BJ (cell line): ENCODE results near the gene PCYT1A. TPM values are rescaled to one million over a fixed set of nuclear protein-coding genes. Genes with fewer than 3 reads are reported as not detected.
"Not testable (repeated sequence)": the region's sequence is repeated elsewhere in the genome, so short reads cannot be mapped to it uniquely, and the experiment has no call there.

ENCODE experiments used
- CTCF ChIA-PET: fragments of 350-600 bp; formaldehyde crosslinking; extraction: SDS; loops from one replicate; lab custom pipeline; 2021; ENCODE audit warnings: antibody characterized with exemption, inconsistent platforms; lab: Yijun Ruan, JAX
- POLR2A ChIA-PET: fragments of 300-600 bp; sonication (Branson Sonifier 250); formaldehyde crosslinking; extraction: SDS; loops from one replicate; lab custom pipeline; 2021; ENCODE audit warnings: antibody characterized with exemption; lab: Charles Lee
- DNase-seq: peaks from one replicate; pipeline ENCODE4 v3.0.0-alpha.2; 2011; ENCODE audit warnings: low read depth
- H3K27me3 ChIP-seq: 2 replicates; pipeline ENCODE4 v1.6.0; 2011; ENCODE audit warnings: low read length; ENCODE audit not compliant: control insufficient read depth, insufficient read depth
- H3K36me3 ChIP-seq: 2 replicates; pipeline ENCODE4 v1.5.1; 2011; ENCODE audit warnings: low read length; ENCODE audit not compliant: control insufficient read depth, insufficient read depth
- H3K4me3 ChIP-seq: 2 replicates; pipeline ENCODE4 v1.5.1; 2011; ENCODE audit warnings: low read depth, mild to moderate bottlenecking, control low read depth, low read length
- polyA plus RNA-seq: library from polyadenylated mRNA; depleted of rRNA; stranded (reverse); fragments of >200 nt; gene quantifications from 2 replicates; pipeline ENCODE4 v1.2.3, GENCODE V29; 2011
- TF ChIP-seq, protein P1 (sequence below): IDR thresholded peaks from 2 replicates; pipeline ENCODE4 v1.5.1; 2011; ENCODE audit warnings: low read depth, mild to moderate bottlenecking, control low read depth, inconsistent platforms, low read length, moderate library complexity; ENCODE audit not compliant: insufficient read depth

Gene PCYT1A
- polyA plus RNA-seq, 1 experiment, result 75.0 TPM

DNA sequence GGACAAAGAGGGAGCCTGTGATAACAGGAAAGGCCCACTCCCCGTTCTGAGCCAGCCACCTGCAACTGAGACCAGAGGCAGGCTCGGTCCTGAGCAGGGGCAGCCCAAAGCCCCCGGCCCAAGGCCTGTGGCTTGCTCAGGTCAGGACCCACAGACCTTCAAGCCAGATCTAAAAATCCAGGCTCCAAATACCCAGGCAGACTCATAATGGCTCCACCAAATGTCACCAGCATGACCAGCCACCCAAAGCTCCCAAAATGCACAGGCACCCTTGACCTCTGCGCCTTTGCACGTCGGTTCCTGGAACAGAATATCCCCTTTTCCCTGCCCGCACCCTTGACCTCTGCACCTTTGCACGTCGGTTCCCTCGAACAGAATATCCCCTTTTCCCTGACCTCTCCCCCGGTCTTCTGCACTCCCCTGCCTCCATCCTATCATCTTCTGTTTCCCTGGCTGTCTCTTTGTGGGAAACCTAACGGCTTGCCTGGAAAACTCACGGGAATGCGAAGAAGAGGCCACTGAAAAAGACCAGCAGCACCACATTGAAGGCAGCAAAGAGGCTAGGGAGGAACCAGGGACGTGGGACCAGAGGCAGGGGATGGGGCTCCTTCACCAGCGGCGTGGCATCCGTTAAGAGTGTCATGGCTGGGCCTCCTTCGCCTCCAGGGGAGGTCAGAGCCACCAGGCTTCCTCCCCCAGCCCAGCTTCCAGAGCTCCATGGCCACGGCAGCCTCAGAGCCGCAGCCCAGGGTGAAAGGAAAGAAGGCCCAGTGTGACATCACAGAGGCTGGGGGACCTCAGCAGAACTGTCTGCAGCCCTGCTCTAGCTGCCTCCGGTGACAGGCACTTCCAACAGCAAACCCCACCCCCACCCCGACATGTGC lies 76.6 kb downstream of the PCYT1A start, which contains the start of gene ZDHHC19:
Gene ZDHHC19 (minus strand): TSS at position 728 of the 884 bp plus-strand sequence. CDS start 85 bp downstream, at position 643.
- no peak for DNase-seq
- Histone ChIP-seq H3K36me3 (no peaks in the 10 kb centered on the region), H3K27me3 (peaks cover 6% of the 10 kb centered on the region), H3K4me3 (no peak within 1 kb of the TSS)
- ChIA-PET CTCF (no interaction called here), POLR2A (no interaction called here)
- TF ChIP-seq, protein P1, sequence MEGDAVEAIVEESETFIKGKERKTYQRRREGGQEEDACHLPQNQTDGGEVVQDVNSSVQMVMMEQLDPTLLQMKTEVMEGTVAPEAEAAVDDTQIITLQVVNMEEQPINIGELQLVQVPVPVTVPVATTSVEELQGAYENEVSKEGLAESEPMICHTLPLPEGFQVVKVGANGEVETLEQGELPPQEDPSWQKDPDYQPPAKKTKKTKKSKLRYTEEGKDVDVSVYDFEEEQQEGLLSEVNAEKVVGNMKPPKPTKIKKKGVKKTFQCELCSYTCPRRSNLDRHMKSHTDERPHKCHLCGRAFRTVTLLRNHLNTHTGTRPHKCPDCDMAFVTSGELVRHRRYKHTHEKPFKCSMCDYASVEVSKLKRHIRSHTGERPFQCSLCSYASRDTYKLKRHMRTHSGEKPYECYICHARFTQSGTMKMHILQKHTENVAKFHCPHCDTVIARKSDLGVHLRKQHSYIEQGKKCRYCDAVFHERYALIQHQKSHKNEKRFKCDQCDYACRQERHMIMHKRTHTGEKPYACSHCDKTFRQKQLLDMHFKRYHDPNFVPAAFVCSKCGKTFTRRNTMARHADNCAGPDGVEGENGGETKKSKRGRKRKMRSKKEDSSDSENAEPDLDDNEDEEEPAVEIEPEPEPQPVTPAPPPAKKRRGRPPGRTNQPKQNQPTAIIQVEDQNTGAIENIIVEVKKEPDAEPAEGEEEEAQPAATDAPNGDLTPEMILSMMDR, result no peak

DNA sequence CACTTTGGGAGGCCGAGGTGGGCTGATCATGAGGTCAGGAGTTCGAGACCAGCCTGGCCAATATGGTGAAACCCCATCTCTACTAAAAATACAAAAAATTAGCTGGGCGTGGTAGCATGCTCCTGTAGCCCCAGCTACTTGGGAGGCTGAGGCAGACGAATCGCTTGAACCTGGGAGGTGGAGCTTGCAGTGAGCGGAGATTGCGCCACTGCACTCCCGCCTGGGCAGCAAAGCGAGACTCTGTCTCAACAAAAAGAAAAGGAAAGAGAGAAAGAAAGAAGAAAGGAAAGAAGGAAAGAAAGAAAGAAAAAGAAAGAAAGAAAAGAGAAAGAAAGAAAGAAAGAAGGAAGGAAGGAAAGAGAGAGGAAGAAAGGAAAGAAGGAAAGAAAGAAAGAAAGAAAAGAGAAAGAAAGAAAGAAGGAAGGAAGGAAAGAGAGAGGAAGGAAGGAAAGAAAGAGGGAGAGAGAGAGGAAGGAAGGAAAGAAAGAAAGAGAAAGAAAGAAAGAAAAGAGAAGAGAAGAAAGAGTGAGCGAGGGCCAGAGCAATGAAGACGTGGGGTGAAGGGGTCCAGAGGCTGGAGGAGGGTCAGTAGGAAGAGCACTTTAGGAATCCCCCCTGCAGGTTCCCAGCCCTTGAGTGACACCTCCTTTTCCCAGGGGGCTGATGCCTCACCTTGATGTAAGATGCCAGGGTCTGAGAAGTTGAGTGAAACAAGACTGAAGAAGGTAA lies 77.4 kb downstream of the PCYT1A start:
- H3K4me3 ChIP-seq, POLR2A ChIA-PET, H3K36me3 ChIP-seq, H3K27me3 ChIP-seq, DNase-seq: not testable (repeated sequence)
- CTCF ChIA-PET, result interaction anchor here (0.5 kb wide), 1 partner anchor 519 kb away, joined by 3 read pairs; no protein-coding TSS in a partner anchor

DNA sequence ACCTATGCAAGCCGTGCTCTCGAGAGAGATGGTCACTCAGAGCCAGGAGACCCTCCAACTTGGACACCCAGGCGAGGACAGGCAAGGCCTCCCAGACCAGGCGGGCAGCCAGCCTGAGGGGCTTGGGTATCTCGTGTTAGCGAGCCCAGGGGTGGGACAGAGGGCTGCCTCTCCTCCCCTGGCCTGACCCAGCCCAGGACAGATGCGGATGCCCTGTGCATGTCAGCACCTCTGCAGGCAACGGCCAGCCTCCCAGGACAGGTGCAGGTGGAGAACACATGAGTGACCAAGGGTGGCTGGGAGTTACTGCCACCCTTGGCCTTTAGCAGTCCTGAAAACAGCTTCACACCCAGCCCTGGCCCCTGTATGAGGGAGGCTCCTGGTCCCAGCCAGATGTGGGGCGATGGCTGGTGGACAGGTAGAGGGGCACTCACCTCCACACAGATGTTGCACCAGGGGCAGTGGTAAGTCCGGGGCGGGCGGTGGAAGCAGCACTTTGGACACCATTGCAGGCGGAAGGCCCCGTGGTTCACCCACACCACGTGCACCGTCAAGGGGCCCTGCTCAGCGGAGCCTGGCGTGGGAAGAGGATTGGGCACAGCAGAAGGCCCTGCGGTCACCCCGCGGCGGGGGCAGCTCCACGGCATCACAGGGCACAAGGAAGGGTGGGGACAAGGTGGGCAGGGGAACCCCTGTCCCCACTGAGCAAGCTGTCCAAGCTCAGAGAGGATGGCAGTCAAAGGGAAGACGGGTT lies 78.4 kb downstream of the PCYT1A start:
- Histone ChIP-seq H3K4me3 (no peak overlapping the region), H3K27me3 (peaks cover 6% of the 10 kb centered on the region), H3K36me3 (no peaks in the 10 kb centered on the region)
- CTCF ChIA-PET, result interaction anchor here (0.5 kb wide), 1 partner anchor 518 kb away, joined by 3 read pairs; no protein-coding TSS in a partner anchor
- no peak for DNase-seq
- POLR2A ChIA-PET, result no interaction called here
- TF ChIP-seq, protein P1, result no peak

DNA sequence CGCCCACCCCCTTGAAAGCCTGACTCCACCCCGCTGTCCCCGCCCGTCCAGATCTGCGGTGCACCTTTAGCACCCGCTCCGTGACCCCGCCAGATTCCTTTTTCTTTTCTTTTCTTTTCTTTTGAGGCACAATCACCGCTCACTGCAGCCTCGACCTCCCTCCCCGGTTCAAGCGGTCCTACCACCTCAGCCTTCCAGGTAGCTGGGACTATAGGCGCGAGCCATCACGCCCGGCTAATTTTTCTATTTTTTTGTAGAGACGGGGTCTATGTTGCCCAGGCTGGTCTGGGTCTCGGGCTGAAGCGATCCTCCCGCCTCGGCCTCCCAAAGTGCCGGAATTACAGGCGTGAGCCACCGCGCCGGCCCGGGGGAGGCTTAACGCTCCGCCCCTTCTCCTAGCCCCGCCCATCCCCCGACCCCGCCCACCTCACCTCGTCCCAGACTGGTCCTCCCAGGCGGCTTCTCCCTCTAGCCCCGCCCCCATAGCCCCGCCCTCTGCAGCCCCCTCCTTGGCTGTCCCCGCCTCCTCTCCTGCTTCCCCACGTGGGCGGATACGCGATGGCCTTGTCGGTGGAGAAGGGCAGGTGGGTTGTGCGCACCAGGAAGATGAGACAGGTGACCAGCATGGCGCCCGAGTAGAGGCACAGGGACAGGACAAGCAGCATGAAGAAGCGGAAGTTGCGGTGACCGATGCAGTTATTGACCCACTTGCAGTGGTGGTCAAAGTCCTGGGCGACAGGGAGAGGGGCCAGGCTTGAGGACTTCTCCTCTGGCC lies 79.5 kb downstream of the PCYT1A start:
- Histone ChIP-seq H3K36me3 (no peaks in the 10 kb centered on the region), H3K4me3 (peak overlapping the region; percentile 34), H3K27me3 (peaks cover 11% of the 10 kb centered on the region)
- TF ChIP-seq, protein P1, result no peak
- POLR2A ChIA-PET, result no interaction called here
- no peak for DNase-seq
- CTCF ChIA-PET, result no interaction called here
